IMR-90 (cell line): ENCODE data around the gene SLC9A7.

Source experiments
- CEBPB ChIP-seq: IDR thresholded peaks from 2 replicates; pipeline ENCODE4 v1.6.1; 2012; ENCODE audit warnings: low read depth, low read length, improper control_type of control experiment
- CHD1 ChIP-seq: IDR thresholded peaks from 2 replicates; pipeline ENCODE4 v1.6.1; 2012; ENCODE audit warnings: low read depth, low read length, improper control_type of control experiment
- CTCF ChIP-seq: conservative IDR thresholded peaks from 2 replicates; pipeline ENCODE4 v1.5.1; 2012; ENCODE audit warnings: mild to moderate bottlenecking, low read depth, low read length, improper control_type of control experiment
- FOS ChIP-seq: fragments of 150-350 bp; IDR thresholded peaks from 2 replicates; pipeline ENCODE4 v1.6.1; 2016; ENCODE audit warnings: low read depth, low read length
- MXI1 ChIP-seq: IDR thresholded peaks from 2 replicates; pipeline ENCODE4 v1.6.1; 2012; ENCODE audit warnings: low read depth, mild to moderate bottlenecking, low read length, moderate library complexity, borderline replicate concordance
- NFE2L2 ChIP-seq: fragments of 150-350 bp; IDR thresholded peaks from 2 replicates; pipeline ENCODE4 v1.6.1; 2016; ENCODE audit warnings: low read depth, mild to moderate bottlenecking, low read length
- POLR2A ChIP-seq: IDR thresholded peaks from 2 replicates; pipeline ENCODE4 v1.6.1; 2012; ENCODE audit warnings: mild to moderate bottlenecking, low read depth, low read length
- RAD21 ChIP-seq: IDR thresholded peaks from 2 replicates; pipeline ENCODE4 v1.6.1; 2012; ENCODE audit warnings: low read length, improper control_type of control experiment
- RFX5 ChIP-seq: IDR thresholded peaks from 2 replicates; pipeline ENCODE4 v1.8.0; 2012; ENCODE audit warnings: low read depth, mild to moderate bottlenecking, low read length, moderate library complexity
- SMC3 ChIP-seq: fragments of 150-350 bp; IDR thresholded peaks from 2 replicates; pipeline ENCODE4 v1.6.1; 2016; ENCODE audit warnings: low read depth, mild to moderate bottlenecking, antibody characterized with exemption, low read length, moderate library complexity
- TF ChIP-seq, protein P1 (sequence below): fragments of 150-350 bp; IDR thresholded peaks from 2 replicates; pipeline ENCODE4 v1.6.1; 2016; ENCODE audit warnings: low read depth, mild to moderate bottlenecking, low read length, moderate library complexity, borderline replicate concordance
- TF ChIP-seq, protein P2 (sequence below): fragments of 150-350 bp; IDR thresholded peaks from 2 replicates; pipeline ENCODE4 v1.6.1; 2017; ENCODE audit warnings: mild to moderate bottlenecking, antibody characterized with exemption, low read length, low read depth

DNA sequence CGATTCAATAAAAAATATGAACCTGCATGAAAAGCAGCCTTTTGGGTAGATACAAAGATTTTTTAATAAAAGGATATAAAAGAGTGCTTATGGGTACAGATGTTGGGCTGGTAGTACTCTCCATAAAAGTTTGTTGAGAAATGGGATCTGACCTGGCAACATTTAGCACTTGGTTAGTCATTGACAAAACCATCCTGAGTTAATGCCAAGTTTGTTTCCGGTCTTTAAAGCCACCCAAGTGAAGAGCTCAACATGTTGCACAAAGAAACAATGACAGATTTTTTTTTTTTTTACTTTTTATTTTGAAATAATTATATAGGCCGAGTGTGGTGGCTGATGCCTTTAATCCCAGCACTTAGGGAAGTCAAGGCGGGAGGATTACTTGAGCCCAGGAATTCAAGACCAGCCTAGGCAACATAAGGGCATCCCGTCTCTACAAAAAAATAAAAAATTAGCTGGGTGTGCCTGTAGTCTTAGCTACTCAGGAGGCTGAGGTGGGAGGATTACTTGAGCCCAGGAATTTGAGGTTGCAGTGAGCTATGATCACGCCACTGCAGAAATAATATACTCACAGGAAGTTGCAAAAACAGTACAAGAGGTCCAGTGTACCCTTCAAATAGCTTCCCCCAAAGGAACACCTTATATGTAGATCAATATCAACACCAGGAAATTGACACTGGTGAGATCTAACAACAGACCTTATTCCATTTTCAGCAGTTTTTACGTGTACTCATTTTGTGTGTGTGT, 168.8 kb downstream of the SLC9A7 start:
- TF ChIP-seq POLR2A (no peak), CTCF (no peak), SMC3 (no peak), NFE2L2 (no peak), CHD1 (no peak), MXI1 (no peak), CEBPB (no peak), RAD21 (no peak), RFX5 (no peak), FOS (no peak)
- TF ChIP-seq, protein P1, sequence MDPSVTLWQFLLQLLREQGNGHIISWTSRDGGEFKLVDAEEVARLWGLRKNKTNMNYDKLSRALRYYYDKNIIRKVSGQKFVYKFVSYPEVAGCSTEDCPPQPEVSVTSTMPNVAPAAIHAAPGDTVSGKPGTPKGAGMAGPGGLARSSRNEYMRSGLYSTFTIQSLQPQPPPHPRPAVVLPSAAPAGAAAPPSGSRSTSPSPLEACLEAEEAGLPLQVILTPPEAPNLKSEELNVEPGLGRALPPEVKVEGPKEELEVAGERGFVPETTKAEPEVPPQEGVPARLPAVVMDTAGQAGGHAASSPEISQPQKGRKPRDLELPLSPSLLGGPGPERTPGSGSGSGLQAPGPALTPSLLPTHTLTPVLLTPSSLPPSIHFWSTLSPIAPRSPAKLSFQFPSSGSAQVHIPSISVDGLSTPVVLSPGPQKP = no peak
- TF ChIP-seq, protein P2, sequence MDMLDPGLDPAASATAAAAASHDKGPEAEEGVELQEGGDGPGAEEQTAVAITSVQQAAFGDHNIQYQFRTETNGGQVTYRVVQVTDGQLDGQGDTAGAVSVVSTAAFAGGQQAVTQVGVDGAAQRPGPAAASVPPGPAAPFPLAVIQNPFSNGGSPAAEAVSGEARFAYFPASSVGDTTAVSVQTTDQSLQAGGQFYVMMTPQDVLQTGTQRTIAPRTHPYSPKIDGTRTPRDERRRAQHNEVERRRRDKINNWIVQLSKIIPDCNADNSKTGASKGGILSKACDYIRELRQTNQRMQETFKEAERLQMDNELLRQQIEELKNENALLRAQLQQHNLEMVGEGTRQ = no peak
